Mucosa of stomach (tissue), 1 donor: ENCODE data around the gene C19orf44.
"Not testable (repeated sequence)": the region's sequence is repeated elsewhere in the genome, so short reads cannot be mapped to it uniquely, and the experiment has no call there.

Source experiments
- H3K27me3 ChIP-seq: one replicate; pipeline ENCODE4 v1.7.0; 2013; ENCODE audit warnings: mild to moderate bottlenecking, low read length; ENCODE audit not compliant: control insufficient read depth, insufficient read depth
- H3K36me3 ChIP-seq: one replicate; pipeline ENCODE4 v1.7.0; 2013; ENCODE audit warnings: low read length; ENCODE audit not compliant: control insufficient read depth, insufficient read depth
- H3K4me1 ChIP-seq: one replicate; pipeline ENCODE4 v1.7.0; 2013; ENCODE audit warnings: mild to moderate bottlenecking, low read length; ENCODE audit not compliant: control insufficient read depth, insufficient read depth
- H3K4me3 ChIP-seq: one replicate; pipeline ENCODE4 v1.7.0; 2013; ENCODE audit warnings: low read length
- H3K9ac ChIP-seq: one replicate; pipeline ENCODE4 v1.7.0; 2013; ENCODE audit warnings: mild to moderate bottlenecking, low read length, moderate library complexity
- H3K9me3 ChIP-seq: one replicate; pipeline ENCODE4 v1.7.0; 2013; ENCODE audit warnings: mild to moderate bottlenecking, low read length, moderate library complexity; ENCODE audit not compliant: control insufficient read depth
- donor health status: Pancreatic carcinoma.

Gene C19orf44

GRCh38 chr19:16544473-16545231 lies 48.5 kb downstream of the C19orf44 start:
- H3K4me1 ChIP-seq = peaks cover 17% of the 10 kb centered on the region
- H3K27me3 ChIP-seq = no peaks in the 10 kb centered on the region

DNA sequence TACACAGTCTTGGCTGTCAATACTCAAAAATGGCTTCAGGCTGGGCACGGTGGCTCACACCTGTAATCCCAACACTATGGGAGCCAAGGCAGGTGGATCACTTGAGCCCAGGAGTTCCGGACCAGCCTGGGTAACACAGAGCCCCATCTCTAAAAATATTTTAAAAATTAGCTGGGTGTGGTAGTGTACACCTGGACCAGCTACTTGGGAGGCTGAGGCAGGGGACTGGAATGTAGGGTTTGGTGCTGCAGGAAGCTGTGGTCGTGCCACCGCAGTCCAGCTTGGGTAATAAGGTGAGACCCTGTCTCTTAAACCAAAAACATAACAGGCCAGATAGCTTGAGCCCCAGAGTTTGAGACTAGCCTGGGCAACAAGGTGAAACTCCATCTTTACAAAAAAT lies 52.8 kb downstream of the C19orf44 start:
- Histone ChIP-seq H3K36me3 (peaks cover 9% of the 10 kb centered on the region), H3K27me3 (no peaks in the 10 kb centered on the region), H3K9ac (no peak overlapping the region), H3K4me3 (no peak overlapping the region), H3K4me1 (no peaks in the 10 kb centered on the region), H3K9me3 (no peaks in the 10 kb centered on the region)

More at GRCh38 chr19:16544473-16545231, 48.5 kb downstream of the C19orf44 start:
- Histone ChIP-seq H3K9me3 (no peaks in the 10 kb centered on the region), H3K9ac (no peak overlapping the region), H3K4me3 (no peak overlapping the region), H3K36me3 (no peaks in the 10 kb centered on the region)

DNA sequence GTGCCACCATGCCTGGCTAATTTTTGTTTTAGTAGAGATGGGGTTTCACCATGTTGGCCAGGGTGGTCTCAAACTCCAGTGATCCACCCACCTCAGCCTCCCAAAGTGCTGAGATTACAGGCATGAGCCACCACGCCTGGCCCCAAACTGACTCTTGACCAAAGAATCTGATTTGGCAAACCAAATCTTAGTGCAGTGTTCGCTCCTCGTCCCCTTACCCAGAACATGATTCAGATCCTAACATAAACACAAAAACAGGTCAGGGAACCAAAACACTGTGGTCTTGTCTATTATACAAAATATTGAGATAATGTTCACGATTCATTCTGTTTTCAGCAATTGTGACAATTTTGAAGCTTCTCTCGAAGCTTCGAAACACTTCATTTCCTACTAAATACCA lies 55.7 kb downstream of the C19orf44 start:
- H3K4me1 ChIP-seq, H3K9me3 ChIP-seq, H3K27me3 ChIP-seq, H3K4me3 ChIP-seq, H3K9ac ChIP-seq, H3K36me3 ChIP-seq: not testable (repeated sequence)

- peaks cover 9% of the 10 kb centered on the region for H3K36me3 ChIP-seq
These were observed 58.6 kb downstream of the C19orf44 start for GRCh38 chr19:16554776-16555175.

DNA sequence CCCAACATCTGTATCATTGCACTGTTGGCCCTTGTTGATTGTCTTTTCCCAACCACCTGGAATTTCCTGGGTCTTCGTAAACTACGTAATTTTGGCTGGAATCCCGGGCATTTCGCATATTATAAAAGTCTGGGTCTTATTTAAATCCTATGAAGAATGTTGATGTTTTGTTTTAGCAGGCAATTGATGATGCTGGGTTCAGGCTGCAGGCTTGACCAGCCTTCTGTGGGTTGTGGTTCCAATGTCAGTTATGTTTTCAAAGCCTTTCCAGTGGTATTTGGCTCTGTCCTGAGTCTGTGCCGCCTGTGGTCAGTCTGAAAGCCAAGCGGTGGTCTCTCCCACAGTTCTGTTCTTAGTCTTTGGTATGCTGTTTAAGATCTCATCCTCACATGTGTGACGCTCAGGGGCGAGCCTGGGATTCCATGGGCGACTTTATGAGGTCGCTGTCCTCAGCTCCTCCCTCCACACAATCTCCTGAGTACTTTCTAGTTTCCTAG lies 63.6 kb downstream of the C19orf44 start:
- H3K36me3 ChIP-seq = peaks cover 4% of the 10 kb centered on the region

More at GRCh38 chr19:16554776-16555175, 58.6 kb downstream of the C19orf44 start:
- no peaks in the 10 kb centered on the region for H3K27me3 ChIP-seq
- H3K4me3 ChIP-seq = no peak overlapping the region
- no peak overlapping the region for H3K9ac ChIP-seq
- H3K9me3 ChIP-seq = no peaks in the 10 kb centered on the region
- no peaks in the 10 kb centered on the region for H3K4me1 ChIP-seq

DNA sequence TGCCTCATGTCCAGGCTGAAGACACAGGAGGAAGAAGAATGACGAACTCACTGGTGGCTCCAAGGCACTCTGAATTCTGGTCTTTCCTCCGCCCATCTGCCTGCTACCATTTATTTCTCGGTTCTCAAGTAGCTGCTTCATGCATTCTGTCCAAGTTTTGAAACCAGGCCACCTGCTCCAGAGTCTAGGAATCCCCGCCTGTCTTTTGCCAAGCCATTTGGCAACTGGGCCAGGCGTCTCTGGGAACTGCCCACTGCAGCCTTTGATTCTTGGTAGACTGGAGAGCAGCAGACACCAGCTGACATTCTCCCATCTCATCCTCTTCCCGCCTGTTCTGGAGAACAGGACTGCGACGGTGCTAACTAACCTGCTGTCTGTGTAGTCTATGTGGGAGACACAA lies 65.2 kb downstream of the C19orf44 start:
- peaks cover 4% of the 10 kb centered on the region for H3K36me3 ChIP-seq
- H3K4me3 ChIP-seq = no peak overlapping the region
- no peaks in the 10 kb centered on the region for H3K9me3 ChIP-seq
- H3K9ac ChIP-seq = no peak overlapping the region
- H3K27me3 ChIP-seq = no peaks in the 10 kb centered on the region
- H3K4me1 ChIP-seq = no peaks in the 10 kb centered on the region

More for the DNA sequence above, 63.6 kb downstream of the C19orf44 start:
- Histone ChIP-seq H3K4me3 (no peak overlapping the region), H3K9me3 (no peaks in the 10 kb centered on the region), H3K9ac (no peak overlapping the region), H3K27me3 (no peaks in the 10 kb centered on the region), H3K4me1 (no peaks in the 10 kb centered on the region)

DNA sequence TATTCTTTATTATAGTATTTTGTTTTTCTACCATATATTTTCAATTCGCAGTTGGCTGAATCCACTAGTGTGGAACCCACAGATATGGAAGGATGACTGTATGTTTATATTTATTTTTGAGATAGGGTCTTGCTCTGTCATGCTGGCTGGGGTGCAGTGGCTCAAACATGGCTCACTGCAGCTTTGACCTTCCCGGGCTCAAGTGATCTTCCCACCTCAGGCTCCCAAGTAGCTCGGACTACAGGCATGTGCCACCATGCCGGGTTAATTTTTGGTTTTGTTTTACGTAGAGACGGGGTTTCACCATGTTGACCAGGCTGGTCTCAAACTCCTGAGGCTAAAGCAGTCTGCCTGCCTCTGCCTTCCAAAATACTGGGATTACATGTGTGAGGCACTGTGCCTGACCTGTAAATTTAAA lies 66.4 kb downstream of the C19orf44 start:
- Histone ChIP-seq H3K4me1 (no peaks in the 10 kb centered on the region), H3K9ac (no peak overlapping the region), H3K9me3 (no peaks in the 10 kb centered on the region), H3K27me3 (no peaks in the 10 kb centered on the region), H3K36me3 (peaks cover 4% of the 10 kb centered on the region), H3K4me3 (no peak overlapping the region)

GRCh38 chr19:16564842-16565241 lies 68.6 kb downstream of the C19orf44 start:
- Histone ChIP-seq H3K4me3 (no peak overlapping the region), H3K36me3 (peaks cover 9% of the 10 kb centered on the region), H3K4me1 (peaks cover 9% of the 10 kb centered on the region), H3K27me3 (no peaks in the 10 kb centered on the region), H3K9me3 (no peaks in the 10 kb centered on the region), H3K9ac (no peak overlapping the region)

GRCh38 chr19:16566161-16566560 lies 70.0 kb downstream of the C19orf44 start:
- no peak overlapping the region for H3K4me3 ChIP-seq
- H3K4me1 ChIP-seq = peaks cover 22% of the 10 kb centered on the region
- H3K9ac ChIP-seq = no peak overlapping the region
- H3K9me3 ChIP-seq = no peaks in the 10 kb centered on the region
- H3K36me3 ChIP-seq = peaks cover 9% of the 10 kb centered on the region
- no peaks in the 10 kb centered on the region for H3K27me3 ChIP-seq

DNA sequence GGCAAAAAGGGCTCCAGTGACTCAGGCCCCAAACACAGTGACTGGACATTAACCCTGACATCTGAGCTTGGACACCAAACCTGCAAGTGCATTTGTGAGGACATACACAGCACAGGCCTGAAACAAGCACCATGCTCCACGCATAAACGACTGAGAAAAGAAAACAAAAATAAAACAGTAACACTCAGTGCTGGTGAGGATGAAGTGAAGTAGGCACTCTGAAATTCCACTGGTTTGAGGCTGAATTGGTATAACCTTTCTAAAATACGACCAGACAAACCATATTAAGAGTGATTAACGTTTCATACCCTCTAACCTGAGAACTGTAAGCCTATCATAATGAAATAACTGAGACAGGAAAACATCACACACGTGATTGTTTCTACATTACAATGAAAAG lies 70.5 kb downstream of the C19orf44 start:
- Histone ChIP-seq H3K9ac (no peak overlapping the region), H3K36me3 (peaks cover 9% of the 10 kb centered on the region), H3K4me1 (peaks cover 27% of the 10 kb centered on the region), H3K9me3 (no peaks in the 10 kb centered on the region), H3K4me3 (no peak overlapping the region), H3K27me3 (no peaks in the 10 kb centered on the region)

DNA sequence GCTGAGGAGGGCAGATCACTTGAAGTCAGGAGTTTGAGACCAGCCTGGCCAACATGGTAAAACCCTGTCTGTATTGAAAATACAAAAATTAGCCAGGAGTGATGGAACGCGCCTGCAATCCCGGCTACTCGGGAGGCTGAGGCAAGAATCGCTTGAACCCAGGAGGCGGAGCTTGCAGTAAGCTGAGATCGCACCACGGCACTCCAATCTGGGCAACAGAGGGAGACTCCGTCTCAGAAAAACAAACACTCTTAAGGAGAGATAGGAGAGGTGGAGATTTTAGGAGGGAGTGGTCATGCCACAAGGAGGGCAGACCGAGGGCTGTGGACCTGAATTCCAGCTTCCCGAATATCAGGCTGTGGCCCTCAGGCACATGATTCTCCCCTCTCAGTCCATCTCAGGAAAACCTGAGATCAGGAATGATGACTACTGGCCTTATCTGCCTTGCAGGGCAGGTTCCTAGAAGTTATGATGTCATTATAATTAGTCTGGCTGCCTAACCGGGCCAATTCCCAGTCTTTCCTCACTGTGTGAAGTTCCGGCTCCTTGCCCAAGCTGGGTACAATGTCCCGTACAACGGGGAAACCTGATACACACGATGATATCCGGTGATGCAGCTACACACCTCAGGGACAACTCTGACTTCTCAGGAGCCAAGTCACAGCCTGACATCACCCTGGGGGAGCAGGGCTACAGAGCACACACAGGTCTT lies 73.6 kb downstream of the C19orf44 start:
- H3K36me3 ChIP-seq = peaks cover 5% of the 10 kb centered on the region

More for the DNA sequence above, 73.6 kb downstream of the C19orf44 start:
- Histone ChIP-seq H3K4me1 (peaks cover 38% of the 10 kb centered on the region), H3K9ac (peak overlapping the region; percentile 22), H3K27me3 (no peaks in the 10 kb centered on the region), H3K4me3 (no peak overlapping the region), H3K9me3 (no peaks in the 10 kb centered on the region)
